ENCODE data around the gene GLRX. TPM values are rescaled to one million over a fixed set of nuclear protein-coding genes. Genes with fewer than 3 reads are reported as not detected.

GLRX gene
- total and polyA plus RNA-seq, 2 of the 13 experiments (the other 11 are each of a cell fraction or from before 2014, with no cell fraction given) = 63.8 to 499 TPM

DNA sequence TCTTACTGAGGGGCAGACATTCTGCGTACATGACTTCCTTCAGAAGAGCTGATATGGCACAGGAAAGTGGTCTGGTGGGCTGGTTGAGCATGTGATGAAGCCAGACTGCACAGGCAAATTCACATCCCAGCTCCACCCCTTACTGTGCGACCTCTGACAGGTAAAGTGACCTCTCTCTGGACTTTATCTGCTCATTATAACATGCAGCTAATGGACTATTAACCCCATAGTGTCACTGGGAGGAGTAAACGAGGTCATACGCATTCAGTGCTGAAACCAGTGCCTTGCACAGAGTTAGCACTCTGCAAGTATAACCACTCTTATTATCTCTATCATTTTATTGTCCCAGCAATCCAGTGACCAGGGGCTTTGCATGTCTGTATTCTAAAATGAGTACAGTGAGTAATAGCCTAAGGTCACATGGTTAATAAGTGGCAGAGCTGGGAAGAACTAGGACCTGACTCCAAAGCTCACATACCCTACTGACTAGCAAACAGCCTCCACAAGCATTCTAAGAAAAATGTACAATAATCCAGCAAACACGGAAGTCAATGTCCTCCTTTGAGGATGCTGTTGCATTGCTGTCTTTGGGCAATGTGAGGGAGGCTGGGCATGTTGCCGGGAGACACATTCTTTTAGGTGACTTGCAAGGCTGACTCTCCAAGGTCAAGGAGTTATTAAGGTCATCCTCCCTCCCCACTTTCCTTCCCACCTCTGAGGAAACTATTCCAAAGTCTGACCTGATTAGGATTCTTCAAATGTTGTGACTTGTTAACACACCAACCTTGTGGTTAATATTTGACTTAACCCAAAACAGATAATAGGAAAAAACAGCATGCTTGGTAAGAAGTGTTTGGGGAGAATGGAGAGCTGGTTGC is 19.0 kb downstream of the GLRX start (continued):
- TF ChIP-seq PHF8 (CRISPR knock-in tag; IDR thresholded peaks at IDR 0.05) (no peak), KLF16 (CRISPR knock-in tag; IDR thresholded peaks at IDR 0.05) (no peak), NPAS2 (CRISPR knock-in tag; IDR thresholded peaks at IDR 0.05; ENCODE audit: borderline replicate concordance) (no peak), KAT8 (CRISPR knock-in tag; IDR thresholded peaks at IDR 0.05) (no peak; the same call in 1 of the 2 replicates), ZXDC (CRISPR knock-in tag; IDR thresholded peaks at IDR 0.05) (no peak), FOXP1 (IDR thresholded peaks at IDR 0.05) (no peak), FOXP1 (CRISPR knock-in tag; IDR thresholded peaks at IDR 0.05) (peak; percentile 52), ZFP91 (CRISPR knock-in tag; IDR thresholded peaks at IDR 0.05; ENCODE audit: borderline replicate concordance) (no peak), MXD4 (CRISPR knock-in tag; IDR thresholded peaks at IDR 0.05) (no peak), ZNF546 (CRISPR knock-in tag; conservative IDR thresholded peaks at IDR 0.05) (no peak), ZNF567 (CRISPR knock-in tag; IDR thresholded peaks at IDR 0.05; ENCODE audit: borderline replicate concordance) (no peak), NR0B2 (CRISPR knock-in tag; IDR thresholded peaks at IDR 0.05) (no peak), PAWR (CRISPR knock-in tag; IDR thresholded peaks at IDR 0.05; ENCODE audit: borderline replicate concordance) (no peak), SP5 (CRISPR knock-in tag; IDR thresholded peaks at IDR 0.05; ENCODE audit: borderline replicate concordance, low read depth) (no peak), ZNF839 (CRISPR knock-in tag; IDR thresholded peaks at IDR 0.05; ENCODE audit: borderline replicate concordance) (no peak), PITX1 (CRISPR knock-in tag; IDR thresholded peaks at IDR 0.05) (peak; percentile 33; the same call in 1 of the 2 replicates), HMG20A (CRISPR knock-in tag; IDR thresholded peaks at IDR 0.05; ENCODE audit: borderline replicate concordance) (peak; percentile 47; the same call in 1 of the 2 replicates), FOXJ3 (CRISPR knock-in tag; IDR thresholded peaks at IDR 0.05; ENCODE audit: borderline replicate concordance) (no peak), ERF (CRISPR knock-in tag; IDR thresholded peaks at IDR 0.05) (0 out of 2 replicates have a peak, but pooled peaks have one; percentile 21), SMC3 (IDR thresholded peaks at IDR 0.05; ENCODE audit: low read length) (no peak), ZNF749 (CRISPR knock-in tag; IDR thresholded peaks at IDR 0.05; ENCODE audit: borderline replicate concordance) (no peak), MEIS2 (CRISPR knock-in tag; IDR thresholded peaks at IDR 0.05) (no peak; the same call in 1 of the 2 replicates)
- TF ChIP-seq, protein P1, sequence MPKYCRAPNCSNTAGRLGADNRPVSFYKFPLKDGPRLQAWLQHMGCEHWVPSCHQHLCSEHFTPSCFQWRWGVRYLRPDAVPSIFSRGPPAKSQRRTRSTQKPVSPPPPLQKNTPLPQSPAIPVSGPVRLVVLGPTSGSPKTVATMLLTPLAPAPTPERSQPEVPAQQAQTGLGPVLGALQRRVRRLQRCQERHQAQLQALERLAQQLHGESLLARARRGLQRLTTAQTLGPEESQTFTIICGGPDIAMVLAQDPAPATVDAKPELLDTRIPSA (CRISPR knock-in tag; IDR thresholded peaks at IDR 0.05; ENCODE audit: borderline replicate concordance) = no peak
- TF ChIP-seq, protein P2, sequence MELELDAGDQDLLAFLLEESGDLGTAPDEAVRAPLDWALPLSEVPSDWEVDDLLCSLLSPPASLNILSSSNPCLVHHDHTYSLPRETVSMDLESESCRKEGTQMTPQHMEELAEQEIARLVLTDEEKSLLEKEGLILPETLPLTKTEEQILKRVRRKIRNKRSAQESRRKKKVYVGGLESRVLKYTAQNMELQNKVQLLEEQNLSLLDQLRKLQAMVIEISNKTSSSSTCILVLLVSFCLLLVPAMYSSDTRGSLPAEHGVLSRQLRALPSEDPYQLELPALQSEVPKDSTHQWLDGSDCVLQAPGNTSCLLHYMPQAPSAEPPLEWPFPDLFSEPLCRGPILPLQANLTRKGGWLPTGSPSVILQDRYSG (CRISPR knock-in tag; IDR thresholded peaks at IDR 0.05) = no peak

Measured in HepG2 (cell line).